HepG2 (cell line): Measurements from ENCODE around the gene RPS19. TPM values are rescaled to one million over a fixed set of nuclear protein-coding genes. Genes with fewer than 3 reads are reported as not detected.

Experiments used
- ATAC-seq: fragments of 200-7000 bp; cut with Tn5 transposase; 3 replicates; pipeline ENCODE4 v1.9.1; 2020; ENCODE audit warnings: mild to moderate bottlenecking, moderate library complexity
- BruUV-seq: library from RNA; stranded (reverse); fragments of 400-500 nt; replicated peaks from 2 replicates; lab custom pipeline; 2021; lab: Mats Ljungman, UMichigan
- CTCF ChIA-PET: fragments of 300-600 bp; formaldehyde crosslinking; extraction: SDS; loops from one replicate; lab custom pipeline; 2021; ENCODE audit warnings: low total read pairs, inconsistent platforms, low intra/inter-chr PET ratio; lab: Yijun Ruan, JAX
- POLR2A ChIA-PET: fragments of 350-600 bp; sonication (Branson Sonifier 250); formaldehyde crosslinking; loops from one replicate; lab custom pipeline; 2020; ENCODE audit warnings: antibody characterized with exemption, inconsistent platforms; lab: Yijun Ruan, JAX
- DNase-seq: peaks from one replicate; pipeline ENCODE4 v3.0.0-alpha.2; 2015; ENCODE audit warnings: low spot score
- FAIRE-seq: peaks from 3 replicates; lab custom pipeline; 2011; peaks lifted over from hg19 to GRCh38; lab: Jason Lieb, UNC
- H2AFZ ChIP-seq: one replicate; pipeline ENCODE4 v1.6.1; 2011; ENCODE audit warnings: low read length, inconsistent platforms
- H3K27ac ChIP-seq: fragments of 300-600 bp; 3 replicates; pipeline ENCODE4 v1.8.0; 2011; ENCODE audit warnings: mixed run types, mild to moderate bottlenecking, mixed read lengths, low read length, inconsistent platforms; ENCODE audit not compliant: insufficient read depth; ENCODE audit errors: extremely low read length
- H3K27me3 ChIP-seq, 2 experiments: fragments of 200-600 bp in 1 of 2; 2 replicates in 1 of 2; 3 replicates in 1 of 2; pipeline versions ENCODE4 v1.6.0 to v1.8.0; 2011; ENCODE audit warnings: low read length in 2 of 2, mild to moderate bottlenecking in 2 of 2, moderate library complexity in 2 of 2, inconsistent platforms in 1 of 2; ENCODE audit not compliant: insufficient read depth in 2 of 2, control insufficient read depth in 1 of 2
- H3K36me3 ChIP-seq, 2 experiments: fragments of 200-600 bp in 1 of 2; replicated peaks in 1 of 2; 2 replicates in 1 of 2; 3 replicates in 1 of 2; pipeline versions ENCODE4 v1.5.1 to v1.8.0; 2011; ENCODE audit warnings: low read length in 2 of 2, inconsistent platforms in 1 of 2; ENCODE audit not compliant: insufficient read depth in 2 of 2, control insufficient read depth in 1 of 2
- H3K4me1 ChIP-seq: 2 replicates; pipeline ENCODE4 v1.5.1; 2012; ENCODE audit warnings: low read length, inconsistent platforms; ENCODE audit not compliant: insufficient read depth
- H3K4me2 ChIP-seq: 2 replicates; pipeline ENCODE4 v1.6.0; 2011; ENCODE audit warnings: low read depth, low read length, inconsistent platforms
- H3K4me3 ChIP-seq, 3 experiments: fragments of 200-600 bp in 1 of 3; sonication (generic), shearing (Covaris generic) in 1 of 3; replicated peaks in 1 of 3; 2 replicates each; pipeline ENCODE4 v1.5.1; 2011 to 2016; ENCODE audit warnings: low read length in 3 of 3, inconsistent platforms in 2 of 3, low read depth in 2 of 3, mild to moderate bottlenecking in 2 of 3, control low read depth in 1 of 3, mixed read lengths in 1 of 3; ENCODE audit not compliant: insufficient read depth in 1 of 3
- H3K79me2 ChIP-seq: one replicate; pipeline ENCODE4 v1.6.1; 2011; ENCODE audit warnings: low read length, inconsistent platforms; ENCODE audit not compliant: insufficient read depth
- H3K9ac ChIP-seq: 2 replicates; pipeline ENCODE4 v1.6.0; 2011; ENCODE audit warnings: mild to moderate bottlenecking, low read depth, low read length, inconsistent platforms; ENCODE audit not compliant: insufficient read depth
- H3K9me3 ChIP-seq: 2 replicates; pipeline ENCODE4 v1.5.1; 2012; ENCODE audit warnings: mild to moderate bottlenecking, low read length
- H4K20me1 ChIP-seq: 2 replicates; pipeline ENCODE4 v1.6.0; 2011; ENCODE audit warnings: inconsistent platforms, mild to moderate bottlenecking, low read length, moderate library complexity; ENCODE audit not compliant: insufficient read depth
- WGBS: methylation state at CpG from one replicate; pipeline ENCODE4 v1.1.6; 2017; ENCODE audit warnings: low lambda C conversion rate; 5-methylcytosine and 5-hydroxymethylcytosine counted together
- in situ Hi-C: cut with HindIII; loops from 2 replicates; pipeline ENCODE4 v1.10.0; 2017; ENCODE audit warnings: low pct_unique_long_range_greater_than_20kb; ENCODE audit not compliant: extremely low pct_ligation_motif_present
- intact Hi-C: fragments of 100-400 bp; cut with micrococcal nuclease; formaldehyde crosslinking; loops from one replicate; pipeline ENCODE4 v1.10.0; 2022; ENCODE audit not compliant: unreplicated experiment
- polyA plus RNA-seq, 8 experiments: library from polyadenylated mRNA; depleted of rRNA in 3 of 8; stranded (reverse) in 7 of 8; unstranded in 1 of 8; fragments of >200 nt; fragmentation: Illumina TruSeq in 4 of 8; extraction: Trizol in 4 of 8; gene quantifications; 2 replicates each; pipeline versions ENCODE4 v1.2.1 to v1.2.3, GENCODE V29; 2011 to 2016; ENCODE audit warnings: low read depth in 4 of 8, missing spikeins in 1 of 8, mixed read lengths in 1 of 8; ENCODE audit not compliant: insufficient read depth in 1 of 8
- total RNA-seq, 5 experiments: library from RNA; depleted of rRNA; stranded (reverse); fragments of >200 nt; fragmentation: Illumina TruSeq; extraction: Trizol; gene quantifications; 2 replicates each; pipeline ENCODE4 v1.2.3, GENCODE V29; 2016; ENCODE audit warnings: low read depth in 1 of 5
- TF ChIP-seq, protein P1 (sequence below): sonication (generic); formaldehyde crosslinking; IDR thresholded peaks from 2 replicates; pipeline ENCODE4 v1.8.0; 2022; ENCODE audit warnings: mild to moderate bottlenecking, missing genetic modification reagents
- TF ChIP-seq, protein P2 (sequence below): sonication (generic); formaldehyde crosslinking; IDR thresholded peaks from 2 replicates; pipeline ENCODE4 v1.9.0; 2021; ENCODE audit warnings: mild to moderate bottlenecking, missing genetic modification reagents

Gene RPS19
- total and polyA plus RNA-seq, 2 of the 13 experiments (the other 11 are each of a cell fraction or from before 2014, with no cell fraction given), result 1,983 to 4,758 TPM

DNA sequence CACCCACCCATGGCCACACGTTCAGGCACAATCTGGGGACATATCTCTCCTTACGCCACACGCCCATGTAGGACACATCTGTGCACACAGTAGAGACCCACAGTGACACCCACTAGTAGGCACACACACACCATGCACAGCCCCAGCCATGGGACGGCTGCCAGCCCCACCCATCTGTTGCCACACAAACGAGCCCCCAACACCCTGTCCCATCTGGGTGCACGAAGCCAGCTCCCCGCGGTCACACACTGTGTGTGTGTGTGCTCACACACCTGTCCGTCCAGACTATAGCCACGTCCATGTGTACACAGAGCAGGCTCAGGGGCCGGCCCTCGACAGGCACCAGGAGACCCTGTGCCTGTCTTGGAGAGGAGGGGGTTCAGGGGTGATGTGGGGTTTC, 57.6 kb downstream of the RPS19 start:
- no peaks in the 10 kb centered on the region for H4K20me1 ChIP-seq
- intact Hi-C loops (no loop called here), in situ Hi-C loops (no loop called here)
- no peak overlapping the region for H3K9ac ChIP-seq
- peaks cover 10 to 35% of the 10 kb centered on the region in 2 experiments for H3K27me3 ChIP-seq
- 43% methylated on average over 4 of the region's 12 CpGs for WGBS
- ChIA-PET POLR2A (no interaction called here), CTCF (no interaction called here)
- no peak for FAIRE-seq
- H3K27ac ChIP-seq, result no peak overlapping the region
- DNase-seq, result no peak
- H3K79me2 ChIP-seq, result no peaks in the 10 kb centered on the region
- no TSS peak for BruUV-seq
- TF ChIP-seq, protein P1, sequence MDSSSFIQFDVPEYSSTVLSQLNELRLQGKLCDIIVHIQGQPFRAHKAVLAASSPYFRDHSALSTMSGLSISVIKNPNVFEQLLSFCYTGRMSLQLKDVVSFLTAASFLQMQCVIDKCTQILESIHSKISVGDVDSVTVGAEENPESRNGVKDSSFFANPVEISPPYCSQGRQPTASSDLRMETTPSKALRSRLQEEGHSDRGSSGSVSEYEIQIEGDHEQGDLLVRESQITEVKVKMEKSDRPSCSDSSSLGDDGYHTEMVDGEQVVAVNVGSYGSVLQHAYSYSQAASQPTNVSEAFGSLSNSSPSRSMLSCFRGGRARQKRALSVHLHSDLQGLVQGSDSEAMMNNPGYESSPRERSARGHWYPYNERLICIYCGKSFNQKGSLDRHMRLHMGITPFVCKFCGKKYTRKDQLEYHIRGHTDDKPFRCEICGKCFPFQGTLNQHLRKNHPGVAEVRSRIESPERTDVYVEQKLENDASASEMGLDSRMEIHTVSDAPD (CRISPR knock-in tag), result no peak
- TF ChIP-seq, protein P2, sequence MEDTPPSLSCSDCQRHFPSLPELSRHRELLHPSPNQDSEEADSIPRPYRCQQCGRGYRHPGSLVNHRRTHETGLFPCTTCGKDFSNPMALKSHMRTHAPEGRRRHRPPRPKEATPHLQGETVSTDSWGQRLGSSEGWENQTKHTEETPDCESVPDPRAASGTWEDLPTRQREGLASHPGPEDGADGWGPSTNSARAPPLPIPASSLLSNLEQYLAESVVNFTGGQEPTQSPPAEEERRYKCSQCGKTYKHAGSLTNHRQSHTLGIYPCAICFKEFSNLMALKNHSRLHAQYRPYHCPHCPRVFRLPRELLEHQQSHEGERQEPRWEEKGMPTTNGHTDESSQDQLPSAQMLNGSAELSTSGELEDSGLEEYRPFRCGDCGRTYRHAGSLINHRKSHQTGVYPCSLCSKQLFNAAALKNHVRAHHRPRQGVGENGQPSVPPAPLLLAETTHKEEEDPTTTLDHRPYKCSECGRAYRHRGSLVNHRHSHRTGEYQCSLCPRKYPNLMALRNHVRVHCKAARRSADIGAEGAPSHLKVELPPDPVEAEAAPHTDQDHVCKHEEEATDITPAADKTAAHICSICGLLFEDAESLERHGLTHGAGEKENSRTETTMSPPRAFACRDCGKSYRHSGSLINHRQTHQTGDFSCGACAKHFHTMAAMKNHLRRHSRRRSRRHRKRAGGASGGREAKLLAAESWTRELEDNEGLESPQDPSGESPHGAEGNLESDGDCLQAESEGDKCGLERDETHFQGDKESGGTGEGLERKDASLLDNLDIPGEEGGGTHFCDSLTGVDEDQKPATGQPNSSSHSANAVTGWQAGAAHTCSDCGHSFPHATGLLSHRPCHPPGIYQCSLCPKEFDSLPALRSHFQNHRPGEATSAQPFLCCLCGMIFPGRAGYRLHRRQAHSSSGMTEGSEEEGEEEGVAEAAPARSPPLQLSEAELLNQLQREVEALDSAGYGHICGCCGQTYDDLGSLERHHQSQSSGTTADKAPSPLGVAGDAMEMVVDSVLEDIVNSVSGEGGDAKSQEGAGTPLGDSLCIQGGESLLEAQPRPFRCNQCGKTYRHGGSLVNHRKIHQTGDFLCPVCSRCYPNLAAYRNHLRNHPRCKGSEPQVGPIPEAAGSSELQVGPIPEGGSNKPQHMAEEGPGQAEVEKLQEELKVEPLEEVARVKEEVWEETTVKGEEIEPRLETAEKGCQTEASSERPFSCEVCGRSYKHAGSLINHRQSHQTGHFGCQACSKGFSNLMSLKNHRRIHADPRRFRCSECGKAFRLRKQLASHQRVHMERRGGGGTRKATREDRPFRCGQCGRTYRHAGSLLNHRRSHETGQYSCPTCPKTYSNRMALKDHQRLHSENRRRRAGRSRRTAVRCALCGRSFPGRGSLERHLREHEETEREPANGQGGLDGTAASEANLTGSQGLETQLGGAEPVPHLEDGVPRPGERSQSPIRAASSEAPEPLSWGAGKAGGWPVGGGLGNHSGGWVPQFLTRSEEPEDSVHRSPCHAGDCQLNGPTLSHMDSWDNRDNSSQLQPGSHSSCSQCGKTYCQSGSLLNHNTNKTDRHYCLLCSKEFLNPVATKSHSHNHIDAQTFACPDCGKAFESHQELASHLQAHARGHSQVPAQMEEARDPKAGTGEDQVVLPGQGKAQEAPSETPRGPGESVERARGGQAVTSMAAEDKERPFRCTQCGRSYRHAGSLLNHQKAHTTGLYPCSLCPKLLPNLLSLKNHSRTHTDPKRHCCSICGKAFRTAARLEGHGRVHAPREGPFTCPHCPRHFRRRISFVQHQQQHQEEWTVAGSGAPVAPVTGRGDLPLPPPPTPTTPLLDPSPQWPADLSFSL (CRISPR knock-in tag), result 0 out of 2 replicates have a peak, but pooled peaks have one; percentile 10
- H3K4me3 ChIP-seq, result no peak overlapping the region
- ATAC-seq, result no peak
- no peak overlapping the region for H3K4me2 ChIP-seq
- H3K9me3 ChIP-seq, result no peaks in the 10 kb centered on the region
- no peaks in the 10 kb centered on the region for H3K4me1 ChIP-seq
- no peaks in the 10 kb centered on the region for H3K36me3 ChIP-seq
- no peak overlapping the region for H2AFZ ChIP-seq
